Activated CD4-positive, alpha-beta T cell treated with anti-CD3 and anti-CD28 coated beads for 4 hours (primary cell): ENCODE results near the gene FEM1C.

Source experiments
- DNase-seq, 2 donors: peaks; one replicate each; pipeline ENCODE4 v3.0.0-alpha.2; 2020

The FEM1C gene

GRCh38 chr5:115471345-115472063 lies 73.1 kb downstream of the FEM1C start:
- no peak for DNase-seq

- no peak for DNase-seq
Measured at GRCh38 chr5:115470921-115471320, 73.7 kb downstream of the FEM1C start.
